ENCODE data around the gene MRPL46.
"Not testable (repeated sequence)": the region's sequence is repeated elsewhere in the genome, so short reads cannot be mapped to it uniquely, and the experiment has no call there.

The MRPL46 gene

DNA sequence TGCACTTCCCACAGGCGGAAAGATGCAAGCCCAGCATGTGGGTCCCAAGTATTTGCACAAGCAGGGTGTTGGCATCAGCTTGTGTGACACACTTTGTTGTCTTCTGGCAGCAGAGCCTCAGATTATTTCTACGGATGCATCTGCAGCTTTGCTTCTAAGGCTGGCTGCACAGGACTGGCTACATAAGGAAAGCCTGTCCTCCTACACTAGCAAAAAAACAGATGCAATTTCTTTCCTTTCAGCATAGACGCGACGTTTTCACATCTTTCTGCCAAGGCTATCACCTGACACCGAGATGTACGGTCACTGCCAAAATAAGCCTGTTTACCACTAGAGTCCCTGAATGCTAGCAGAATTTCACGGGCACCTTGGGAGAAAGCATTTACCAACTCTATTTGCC lies 13.8 kb upstream of the MRPL46 start:
- in situ Hi-C loops (cut with HindIII; ENCODE audit: low sequenced_read_pairs): no loop called here

- in situ Hi-C loops (cut with HindIII; ENCODE audit: low sequenced_read_pairs): no loop called here
These were observed 12.0 kb upstream of the MRPL46 start for GRCh38 chr15:88479169-88479568.

GRCh38 chr15:88477904-88478303 lies 10.7 kb upstream of the MRPL46 start:
- in situ Hi-C loops (cut with HindIII; ENCODE audit: low sequenced_read_pairs): no loop called here

- in situ Hi-C loops (cut with HindIII; ENCODE audit: low sequenced_read_pairs): no loop called here
These were observed 9.9 kb upstream of the MRPL46 start for GRCh38 chr15:88477126-88477525.

- in situ Hi-C loops (cut with HindIII; ENCODE audit: low sequenced_read_pairs): no loop called here
These were observed 9.5 kb upstream of the MRPL46 start for GRCh38 chr15:88476635-88477060.

- in situ Hi-C loops (cut with HindIII; ENCODE audit: low sequenced_read_pairs): not testable (repeated sequence)
These were observed 6.6 kb upstream of the MRPL46 start for GRCh38 chr15:88473661-88474293.

DNA sequence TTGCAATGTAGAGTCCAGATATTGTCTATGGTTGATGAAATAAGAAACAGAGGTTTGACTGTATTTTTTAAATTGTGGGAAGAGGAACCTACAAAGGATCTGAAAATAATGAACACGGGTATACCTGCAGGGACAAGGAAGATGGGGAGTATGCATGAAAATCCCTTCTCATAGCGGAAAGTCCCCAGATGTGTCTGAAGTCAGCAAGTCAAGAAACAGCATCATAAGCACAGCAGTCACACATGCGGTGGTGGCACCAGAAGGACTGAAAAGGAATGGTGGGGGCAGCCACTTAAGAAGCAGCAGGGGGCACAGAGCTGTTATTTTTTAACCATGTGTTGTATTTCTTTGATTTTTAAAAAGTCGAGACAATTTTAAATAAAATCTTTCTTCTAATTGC lies 5.0 kb upstream of the MRPL46 start:
- in situ Hi-C loops (cut with HindIII; ENCODE audit: low sequenced_read_pairs): no loop called here

DNA sequence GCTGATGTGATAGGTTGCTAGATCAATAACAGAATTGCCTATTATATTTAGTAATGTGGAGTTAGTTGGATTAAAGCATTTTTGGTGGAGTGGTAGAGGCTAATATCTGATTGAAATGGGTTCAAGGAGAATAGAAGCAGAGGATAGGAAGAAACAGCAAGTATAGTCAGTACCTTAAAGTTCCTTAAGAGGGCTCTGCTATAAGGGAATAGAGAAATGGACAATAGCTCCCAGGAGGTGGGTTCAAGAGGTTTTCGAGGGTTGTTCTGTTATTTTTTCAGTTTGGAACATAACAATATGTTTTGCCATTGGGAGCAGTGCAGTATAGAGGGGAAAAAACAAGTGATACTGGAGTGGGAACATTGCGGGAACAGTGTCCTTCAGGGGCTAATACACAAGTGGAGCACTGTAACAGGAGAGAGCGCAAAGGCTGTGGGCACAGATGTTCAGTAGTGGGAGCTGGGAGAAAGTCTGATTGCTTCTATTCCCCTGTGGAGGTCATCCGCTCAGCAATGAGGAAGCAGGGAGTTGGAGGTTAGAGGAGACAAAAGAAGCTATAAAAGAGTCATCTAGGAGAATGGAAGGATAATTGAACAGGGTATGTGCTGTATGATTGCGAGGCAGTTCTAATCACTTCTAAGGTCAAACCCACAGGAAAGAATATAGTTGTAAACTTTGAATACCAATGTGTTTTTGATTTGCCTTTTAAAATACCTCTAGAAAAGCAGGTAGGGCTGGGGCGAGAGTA lies 3.6 kb upstream of the MRPL46 start:
- in situ Hi-C loops (cut with HindIII; ENCODE audit: low sequenced_read_pairs): no loop called here

GRCh38 chr15:88469321-88469720 lies 2.1 kb upstream of the MRPL46 start:
- in situ Hi-C loops (cut with HindIII; ENCODE audit: low sequenced_read_pairs): no loop called here

DNA sequence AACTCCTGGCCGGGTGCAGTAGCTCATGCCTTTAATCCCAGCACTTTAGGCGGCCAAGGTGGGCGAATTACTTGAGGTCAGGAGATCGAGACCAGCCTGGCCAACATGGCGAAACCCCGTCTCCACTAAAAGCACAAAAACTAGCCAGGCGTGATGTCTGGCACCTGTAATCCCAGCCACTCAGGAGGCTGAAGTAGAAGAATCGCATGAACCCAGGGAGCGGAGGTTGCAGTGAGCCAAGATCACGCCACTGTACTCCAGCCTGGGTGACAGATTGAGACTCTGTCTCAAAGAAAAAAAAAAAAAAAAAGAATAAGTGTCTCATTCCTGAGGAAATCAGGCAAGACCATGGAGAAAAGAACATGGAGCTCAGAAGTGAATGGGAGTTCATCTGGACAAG lies 1.5 kb upstream of the MRPL46 start:
- in situ Hi-C loops (cut with HindIII; ENCODE audit: low sequenced_read_pairs): not testable (repeated sequence)

GRCh38 chr15:88467935-88468528 lies 844 bp upstream of the MRPL46 start:
- in situ Hi-C loops (cut with HindIII; ENCODE audit: low sequenced_read_pairs): no loop called here

GRCh38 chr15:88465633-88466224 lies 1.5 kb downstream of the MRPL46 start:
- in situ Hi-C loops (cut with HindIII; ENCODE audit: low sequenced_read_pairs): no loop called here

DNA sequence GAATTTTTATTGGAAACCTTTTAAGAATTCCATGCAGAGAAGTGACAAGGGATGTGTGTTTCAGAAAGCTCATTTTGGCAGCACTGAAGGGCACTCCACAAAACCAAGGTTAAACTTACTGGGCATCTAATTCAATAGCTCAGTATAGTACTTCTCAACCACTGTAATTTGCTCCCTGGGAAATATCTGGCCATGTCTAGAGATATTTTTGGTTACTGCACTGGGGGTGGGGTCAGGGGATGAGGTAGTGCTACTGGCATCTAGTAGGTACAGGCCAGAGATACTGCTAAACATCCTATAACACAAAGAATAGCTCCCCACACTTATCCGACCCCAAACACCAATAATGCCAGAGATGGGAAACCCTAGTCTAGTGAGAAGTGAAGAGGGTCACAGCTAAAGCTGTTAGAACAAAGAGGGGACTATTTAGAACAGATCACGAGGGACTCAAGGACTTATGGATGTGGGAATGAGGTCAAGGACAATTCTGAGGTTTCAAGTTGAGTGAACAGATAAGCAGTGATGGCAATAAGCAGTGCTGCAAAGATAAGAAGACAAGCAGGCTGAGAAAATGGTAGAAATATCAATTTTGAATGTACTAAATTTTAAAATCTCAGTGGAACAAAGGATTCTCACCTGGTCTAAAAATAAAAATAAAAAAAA lies 3.2 kb downstream of the MRPL46 start:
- in situ Hi-C loops (cut with HindIII; ENCODE audit: low sequenced_read_pairs): no loop called here

DNA sequence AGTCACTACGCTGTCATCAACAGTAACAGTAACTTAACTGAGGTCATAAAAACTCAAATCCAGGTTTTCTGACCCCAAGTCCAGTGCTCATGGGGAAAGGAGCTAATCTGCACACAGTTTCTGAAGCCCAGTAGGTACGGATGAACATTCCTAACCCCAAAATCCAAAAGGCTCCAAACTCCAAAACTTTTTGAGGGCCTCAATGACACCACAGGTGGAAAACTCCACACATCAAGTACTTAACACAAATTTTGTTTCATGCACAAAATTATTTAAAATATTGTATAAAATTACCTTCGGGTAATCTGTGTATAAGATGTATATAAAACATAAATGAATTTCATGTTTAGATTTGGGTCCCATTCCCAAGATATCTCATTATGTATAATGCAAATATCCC lies 10.5 kb downstream of the MRPL46 start:
- in situ Hi-C loops (cut with HindIII; ENCODE audit: low sequenced_read_pairs): loop anchor here (5.0 kb wide), 1 partner anchor 204 kb away; no protein-coding TSS in a partner anchor

DNA sequence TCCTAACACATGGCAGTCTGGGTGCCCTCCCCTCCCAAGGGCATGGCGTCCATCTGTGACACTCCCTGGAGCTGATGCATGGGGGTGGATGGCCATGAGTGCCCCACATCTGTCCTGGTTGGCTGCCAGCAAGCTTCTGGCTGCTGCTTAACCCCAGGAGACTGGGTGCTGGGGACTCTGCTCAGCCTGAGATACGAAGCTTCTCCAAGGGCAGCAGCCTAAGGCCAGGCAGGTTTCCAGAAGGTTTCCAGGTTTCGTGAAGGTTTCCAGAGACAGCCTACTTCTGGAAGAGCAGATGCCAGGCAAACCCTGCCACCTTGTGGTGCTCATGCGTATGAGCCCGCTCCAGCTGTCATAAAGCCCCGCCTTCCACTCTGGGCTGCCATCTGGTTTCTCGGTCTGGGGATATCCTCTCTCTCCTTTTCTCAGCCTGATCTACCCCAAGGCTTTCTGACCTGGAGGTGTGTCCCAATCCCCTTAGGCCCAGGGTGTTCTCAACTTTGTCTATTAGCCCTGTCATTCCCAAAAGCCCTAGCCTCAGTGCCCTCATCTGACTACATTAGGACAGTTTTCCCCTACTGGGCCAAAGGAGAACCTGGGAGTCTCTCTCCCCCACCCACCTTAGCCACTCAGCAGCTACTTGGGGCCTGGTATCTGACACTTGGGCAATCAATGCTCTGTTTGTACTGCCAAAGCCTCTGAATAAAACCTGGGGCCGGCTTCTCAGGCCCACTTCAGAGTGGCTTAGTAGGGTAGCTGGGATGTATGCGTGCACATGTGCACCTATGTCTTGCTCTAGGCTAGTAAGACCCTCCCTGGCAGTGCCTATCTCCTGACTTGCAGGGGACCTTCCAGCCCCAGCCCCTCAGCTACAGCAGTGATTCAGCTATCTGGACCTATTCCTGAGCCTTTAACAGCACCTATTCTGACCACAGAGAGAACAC lies 12.0 kb downstream of the MRPL46 start:
- in situ Hi-C loops (cut with HindIII; ENCODE audit: low sequenced_read_pairs): loop anchor here (5.0 kb wide), 1 partner anchor 203 kb away; no protein-coding TSS in a partner anchor

DNA sequence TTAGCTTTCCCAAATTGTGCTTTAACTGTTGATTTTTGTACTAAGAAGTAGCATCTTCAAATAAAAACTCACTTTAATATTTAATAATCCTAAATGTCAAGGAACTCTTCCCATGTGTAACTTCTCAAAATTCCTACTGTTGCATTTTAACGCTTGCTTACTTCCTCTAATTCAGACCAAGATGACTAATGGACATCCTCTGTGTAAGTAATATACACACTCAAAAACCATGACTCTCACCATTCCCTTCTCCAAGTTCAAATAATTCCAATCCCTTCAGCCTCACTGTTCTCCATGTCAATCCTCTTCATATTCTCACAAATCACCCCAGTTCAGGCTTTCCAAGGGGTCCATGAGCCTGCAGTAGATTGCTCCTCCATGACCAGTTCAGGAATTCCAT lies 13.0 kb downstream of the MRPL46 start:
- in situ Hi-C loops (cut with HindIII; ENCODE audit: low sequenced_read_pairs): no loop called here

GRCh38 chr15:88453651-88454050 lies 13.5 kb downstream of the MRPL46 start:
- in situ Hi-C loops (cut with HindIII; ENCODE audit: low sequenced_read_pairs): no loop called here

- in situ Hi-C loops (cut with HindIII; ENCODE audit: low sequenced_read_pairs): no loop called here
These were observed 16.9 kb downstream of the MRPL46 start for GRCh38 chr15:88450125-88450798.

DNA sequence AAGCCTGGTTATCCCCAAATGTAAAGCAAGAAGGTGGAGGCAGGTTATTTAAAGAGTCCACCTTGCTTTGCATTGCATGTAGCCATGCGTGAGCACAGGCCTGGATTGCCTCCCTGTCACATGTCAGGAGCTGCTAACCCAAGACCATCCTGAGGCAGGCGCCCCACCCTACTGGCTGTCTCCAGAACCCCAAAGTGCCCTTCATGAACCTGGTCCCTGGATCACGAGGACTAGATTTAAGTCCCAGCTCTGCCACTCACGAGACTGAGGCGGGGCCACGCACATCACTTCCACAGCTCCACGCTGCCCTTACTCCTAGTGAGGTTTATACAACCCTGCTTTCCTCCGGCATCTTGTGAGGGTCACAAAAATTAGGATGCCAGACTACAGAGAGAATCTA lies 17.6 kb downstream of the MRPL46 start:
- in situ Hi-C loops (cut with HindIII; ENCODE audit: low sequenced_read_pairs): no loop called here

Measured in endothelial cell of hepatic sinusoid (primary cell).